HL-60/S4 (cell line): ENCODE measurements around the gene SINHCAF.

ENCODE experiments used
- in situ Hi-C: fragments of 300-500 bp; cut with MboI; formaldehyde crosslinking; loops from 2 replicates; pipeline ENCODE4 v1.14.3; 2022; ENCODE audit warnings: low sequenced_read_pairs

The SINHCAF gene

DNA sequence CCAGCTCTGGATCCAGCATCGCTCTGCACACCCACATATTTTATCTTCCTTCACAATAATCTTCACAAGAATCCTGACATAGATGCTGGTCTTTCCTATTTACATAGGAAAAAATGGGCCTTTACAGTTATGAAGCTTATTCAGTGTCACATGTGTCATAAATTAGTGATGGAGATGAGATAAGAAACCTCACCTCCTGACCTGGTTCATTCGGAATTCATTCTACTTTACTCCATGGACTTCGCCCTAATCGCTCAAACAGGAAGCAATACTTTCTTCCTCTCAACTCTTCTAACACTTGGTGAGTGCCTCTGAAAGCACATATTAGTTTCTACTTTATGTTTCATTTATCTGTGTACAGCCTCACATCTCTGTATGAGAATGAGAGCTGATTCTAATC is 12.0 kb upstream of the SINHCAF start:
- in situ Hi-C loops = no loop called here

DNA sequence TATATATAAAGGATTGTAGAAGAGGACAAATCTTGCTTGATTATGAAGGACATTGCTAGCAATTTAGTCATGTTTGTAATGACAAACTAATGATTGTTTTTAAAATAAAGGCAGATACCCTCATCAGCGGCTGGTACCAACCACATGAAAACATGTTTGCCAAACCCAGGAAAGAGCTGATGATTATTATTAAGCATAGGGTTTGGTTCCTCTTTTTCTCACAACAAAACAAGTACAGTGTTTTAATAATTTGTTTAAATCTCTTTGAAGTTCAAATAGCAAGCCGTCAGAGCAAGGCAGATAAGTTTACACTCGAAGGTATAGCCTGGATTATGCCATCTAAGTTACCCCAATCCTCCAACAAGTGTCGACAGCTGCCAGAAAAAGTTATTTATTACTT is 5.3 kb upstream of the SINHCAF start:
- in situ Hi-C loops = no loop called here

DNA sequence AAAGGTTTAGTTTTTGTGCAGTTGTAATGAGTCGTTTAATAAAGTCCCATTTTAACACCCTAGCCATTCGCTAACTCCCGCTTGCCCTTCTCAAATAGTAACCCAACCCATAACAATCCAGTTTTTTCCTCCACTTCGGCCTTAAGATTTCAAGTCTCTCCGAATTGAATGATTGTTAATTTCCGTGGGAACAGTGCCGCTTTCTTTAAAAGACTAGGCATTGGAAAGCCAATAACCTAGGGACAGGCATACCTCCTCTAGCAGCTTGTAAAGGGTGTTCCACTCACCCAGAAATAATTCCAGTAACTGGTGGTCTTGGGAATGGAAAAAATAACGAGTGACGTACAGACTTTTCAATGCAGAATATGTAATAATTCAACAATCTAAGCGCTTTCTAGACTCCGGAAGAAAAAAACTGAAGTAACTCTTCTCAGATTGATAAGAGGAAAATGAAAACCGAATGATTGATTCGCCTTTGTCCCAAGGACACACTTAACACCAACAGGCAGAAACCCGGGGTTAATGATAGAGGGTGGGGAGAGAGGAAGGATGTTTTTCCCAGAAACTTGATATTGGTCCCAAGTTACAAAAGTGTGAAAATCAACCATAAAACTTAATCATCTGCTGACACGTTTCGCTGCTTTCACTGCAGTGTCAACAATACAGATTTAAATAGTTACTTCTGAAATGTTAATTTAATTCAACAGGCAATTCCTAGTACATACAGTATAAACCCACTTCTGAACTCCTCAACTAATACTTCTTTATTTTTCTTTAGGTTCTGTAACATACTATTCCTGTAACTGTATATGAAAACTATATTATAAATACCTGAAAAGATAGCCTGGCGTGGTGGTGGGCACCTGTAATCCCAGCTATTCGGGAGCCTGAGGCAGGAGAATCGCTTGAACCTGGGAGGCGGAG is 1.0 kb upstream of the SINHCAF start:
- in situ Hi-C loops = no loop called here

DNA sequence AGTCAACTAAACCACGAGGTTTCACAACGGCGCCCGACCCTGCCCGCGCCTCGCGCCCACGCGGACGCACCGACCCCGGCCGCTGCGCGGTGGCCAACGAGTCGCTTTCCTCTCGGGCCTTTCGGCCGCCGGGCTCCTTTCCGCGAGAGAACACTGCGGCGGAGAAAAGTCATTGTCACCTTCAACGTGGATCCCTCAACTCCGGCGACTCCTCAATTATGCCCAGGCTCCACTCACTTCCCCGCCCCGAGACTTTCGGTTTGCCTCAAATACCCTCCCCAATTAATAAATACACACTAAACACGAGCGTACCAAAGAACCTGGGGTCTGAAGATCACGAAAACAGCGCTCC is 450 bp downstream of the SINHCAF start:
- in situ Hi-C loops = no loop called here

DNA sequence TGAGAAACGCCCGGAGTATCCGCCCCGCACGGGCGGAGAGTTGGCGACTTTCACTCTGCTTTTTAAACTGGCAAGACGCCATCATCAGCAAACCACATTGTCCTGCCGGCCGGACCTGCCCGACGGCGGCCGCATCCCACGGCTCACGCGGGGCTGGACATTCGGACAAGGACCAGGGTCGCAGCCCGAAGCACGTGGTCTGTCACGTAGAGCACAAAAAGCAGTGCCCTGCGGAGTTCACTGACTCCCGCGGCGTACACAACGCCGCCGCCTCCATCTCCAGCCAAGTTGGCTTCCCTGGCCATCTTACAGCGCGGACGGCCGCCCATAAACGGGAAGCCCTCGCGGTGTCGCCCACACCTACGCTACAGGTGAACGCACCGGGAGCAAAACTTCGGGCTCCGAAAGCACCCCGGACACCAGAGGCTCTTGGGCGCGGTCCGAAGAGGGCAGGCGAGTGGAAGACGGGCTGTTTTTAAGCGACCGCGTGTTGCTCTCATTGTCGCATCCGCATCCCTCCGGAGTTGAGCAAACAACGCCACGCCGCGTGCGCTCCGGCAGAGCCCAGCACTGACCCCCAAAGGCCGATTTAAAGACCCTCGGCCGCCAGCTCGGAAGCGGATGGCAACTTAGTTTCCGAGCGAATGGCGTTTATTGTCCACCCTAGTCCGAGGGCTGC is 966 bp downstream of the SINHCAF start:
- in situ Hi-C loops = no loop called here

DNA sequence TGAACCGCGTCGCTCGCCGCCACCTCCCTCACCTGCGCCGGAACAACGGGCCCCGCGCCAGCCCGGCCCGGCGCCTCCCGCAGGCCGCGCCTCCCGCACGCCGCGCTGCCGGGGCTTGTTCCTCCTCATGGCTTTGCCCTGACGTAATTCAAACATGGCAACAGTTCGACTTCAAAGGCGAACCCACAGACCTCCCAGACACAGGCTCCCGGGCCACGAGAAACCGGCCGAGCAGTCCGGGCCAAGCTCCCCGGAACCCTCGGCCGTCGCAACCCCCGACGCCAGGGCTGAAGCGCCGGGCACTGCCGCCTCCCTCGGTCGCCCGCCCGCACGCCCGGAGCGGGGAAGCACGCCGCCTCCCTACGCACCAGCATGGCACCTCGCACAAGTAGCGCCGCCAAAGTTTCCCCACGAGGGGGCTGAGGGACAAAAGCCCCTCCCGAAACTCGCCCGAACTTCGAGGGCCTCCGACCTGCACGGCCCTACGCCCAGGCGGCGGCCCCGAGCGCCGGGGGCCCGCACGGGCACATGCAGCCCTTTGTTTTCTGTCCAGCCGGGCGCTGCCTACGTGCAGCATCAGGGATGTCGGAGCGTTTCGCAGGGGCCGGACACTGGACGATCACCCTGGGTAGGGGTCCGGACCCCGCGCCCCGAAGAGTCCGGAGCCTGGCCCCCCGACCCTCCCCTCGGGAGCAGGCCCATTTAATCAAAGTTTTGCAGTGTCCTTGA is 1.7 kb downstream of the SINHCAF start:
- in situ Hi-C loops = no loop called here

DNA sequence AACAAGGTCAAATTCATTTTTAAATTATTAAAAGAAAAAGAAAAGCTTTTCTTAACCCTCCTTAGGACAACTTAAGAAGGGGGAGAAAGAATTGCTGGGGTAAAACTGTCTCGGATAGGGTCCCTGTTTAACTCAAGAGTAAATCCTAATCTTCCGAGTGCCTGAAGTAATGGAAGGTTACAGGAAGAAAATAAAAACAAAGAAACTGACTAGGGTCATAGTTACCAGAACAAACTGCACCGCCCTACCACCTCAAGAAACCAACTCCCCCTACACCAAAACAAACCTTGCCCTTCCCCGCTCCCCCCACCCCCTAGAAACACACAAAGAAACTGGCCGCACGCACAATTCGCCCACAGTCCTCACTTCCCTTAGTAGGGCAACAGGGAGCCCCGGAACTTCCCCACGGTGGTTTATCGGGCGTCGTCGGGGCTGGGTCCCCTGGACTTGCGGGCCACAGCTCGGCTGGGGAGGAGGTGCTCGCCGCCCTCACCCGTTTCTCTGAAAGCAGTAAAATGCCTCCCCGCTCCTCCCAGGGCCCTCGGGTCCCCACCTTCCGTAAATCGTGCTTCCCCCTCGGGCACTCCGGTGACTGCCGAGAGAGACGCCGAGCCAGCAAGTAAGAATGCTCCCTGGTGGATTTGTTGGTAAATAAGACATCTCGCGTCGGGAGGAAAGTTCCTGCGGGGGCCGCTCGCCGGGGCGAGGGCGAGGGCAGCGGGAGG is 2.4 kb downstream of the SINHCAF start:
- in situ Hi-C loops = no loop called here

DNA sequence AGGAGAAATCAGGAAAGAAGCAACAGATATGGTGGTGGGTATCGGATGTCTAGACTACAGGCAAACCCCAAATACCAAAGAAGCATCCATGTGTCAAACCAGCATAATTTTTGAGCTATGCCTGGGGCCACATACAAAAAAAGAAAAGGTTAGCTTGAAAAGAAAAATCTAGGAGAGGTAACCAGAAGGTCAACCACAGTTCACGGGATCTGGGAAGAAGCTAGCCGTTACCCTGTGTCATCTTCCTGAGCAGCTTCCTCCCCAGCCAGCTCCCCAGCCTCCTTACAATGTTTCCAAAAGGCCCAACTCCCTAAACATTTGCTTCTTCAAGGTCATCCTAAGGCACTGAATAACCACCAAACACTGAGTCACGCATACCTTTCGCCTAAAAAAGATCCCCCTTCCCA is 3.1 kb downstream of the SINHCAF start:
- in situ Hi-C loops = no loop called here

DNA sequence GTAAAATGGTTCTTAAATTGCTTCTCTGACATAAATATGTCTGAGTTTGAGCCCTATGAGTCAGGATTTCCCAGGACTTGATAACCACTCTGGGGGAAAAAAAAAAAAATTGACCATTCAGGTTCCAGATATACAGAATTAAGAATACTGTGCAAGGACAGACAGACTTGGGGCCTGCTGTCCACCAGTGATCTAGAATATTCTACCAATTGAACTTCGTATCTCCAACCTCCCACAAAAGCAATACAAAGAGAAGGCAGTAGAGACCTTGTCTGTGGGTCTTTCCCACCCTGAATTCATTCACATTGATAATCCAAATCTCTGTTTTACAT is 4.1 kb downstream of the SINHCAF start:
- in situ Hi-C loops = no loop called here

DNA sequence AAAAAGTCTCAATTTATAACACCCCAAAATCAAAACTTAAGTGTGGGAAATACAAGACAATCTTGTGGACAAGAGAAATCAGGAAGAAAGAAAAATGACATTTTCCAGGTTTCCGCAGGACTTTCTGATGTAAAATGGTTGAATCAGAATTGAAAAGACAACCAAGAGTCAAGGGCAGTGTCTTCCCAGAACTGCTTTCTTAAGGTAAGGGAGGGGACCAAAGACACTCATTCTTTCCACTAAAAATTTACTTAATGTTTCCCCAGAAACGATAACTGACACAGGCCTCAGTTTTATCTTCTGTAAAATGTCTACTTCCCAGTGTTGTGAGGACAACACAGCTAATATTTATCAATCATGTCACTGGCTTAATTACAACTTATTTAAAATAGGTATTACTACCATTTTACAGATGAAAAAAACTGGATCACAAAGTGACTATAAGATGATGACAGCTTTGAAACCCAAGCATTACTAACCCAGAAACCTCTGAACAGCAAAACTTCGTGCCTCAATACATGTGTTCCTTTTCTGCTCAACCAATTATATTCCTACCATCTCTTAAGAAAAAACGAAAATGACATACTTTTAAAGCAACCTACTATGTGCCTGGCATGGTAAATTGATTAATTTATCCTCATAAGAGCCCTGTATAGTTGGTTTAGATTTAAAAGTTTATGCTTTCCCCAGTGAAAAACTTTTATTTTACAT is 4.6 kb downstream of the SINHCAF start:
- in situ Hi-C loops = no loop called here

DNA sequence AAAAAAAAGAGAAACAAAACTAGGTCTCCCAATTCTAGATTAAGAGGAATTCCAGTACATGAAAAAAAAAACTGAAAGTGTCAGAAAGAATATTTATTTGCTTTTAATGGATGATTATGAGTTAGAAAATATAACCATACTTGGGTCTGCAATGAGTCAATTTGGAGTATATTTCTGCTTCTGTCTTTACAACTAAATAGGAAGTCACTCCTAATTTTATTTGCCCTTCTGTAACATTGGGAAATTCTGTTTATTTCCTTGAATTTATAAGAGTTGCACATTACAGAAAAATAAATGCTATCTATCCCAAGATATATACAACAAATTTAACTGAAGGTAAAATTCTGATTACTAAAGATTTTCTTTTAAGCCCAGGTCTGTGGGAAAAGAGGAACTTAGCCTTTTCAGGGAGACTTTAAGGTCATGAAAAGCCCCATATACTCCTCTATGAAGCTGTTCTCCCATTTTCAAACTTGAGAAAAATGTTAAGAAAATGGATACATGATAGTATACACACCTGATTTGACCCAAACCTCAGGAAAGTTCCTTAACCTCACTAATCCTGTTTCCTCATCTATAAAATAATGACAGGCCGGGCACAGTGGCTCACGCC is 7.2 kb downstream of the SINHCAF start:
- in situ Hi-C loops = no loop called here

DNA sequence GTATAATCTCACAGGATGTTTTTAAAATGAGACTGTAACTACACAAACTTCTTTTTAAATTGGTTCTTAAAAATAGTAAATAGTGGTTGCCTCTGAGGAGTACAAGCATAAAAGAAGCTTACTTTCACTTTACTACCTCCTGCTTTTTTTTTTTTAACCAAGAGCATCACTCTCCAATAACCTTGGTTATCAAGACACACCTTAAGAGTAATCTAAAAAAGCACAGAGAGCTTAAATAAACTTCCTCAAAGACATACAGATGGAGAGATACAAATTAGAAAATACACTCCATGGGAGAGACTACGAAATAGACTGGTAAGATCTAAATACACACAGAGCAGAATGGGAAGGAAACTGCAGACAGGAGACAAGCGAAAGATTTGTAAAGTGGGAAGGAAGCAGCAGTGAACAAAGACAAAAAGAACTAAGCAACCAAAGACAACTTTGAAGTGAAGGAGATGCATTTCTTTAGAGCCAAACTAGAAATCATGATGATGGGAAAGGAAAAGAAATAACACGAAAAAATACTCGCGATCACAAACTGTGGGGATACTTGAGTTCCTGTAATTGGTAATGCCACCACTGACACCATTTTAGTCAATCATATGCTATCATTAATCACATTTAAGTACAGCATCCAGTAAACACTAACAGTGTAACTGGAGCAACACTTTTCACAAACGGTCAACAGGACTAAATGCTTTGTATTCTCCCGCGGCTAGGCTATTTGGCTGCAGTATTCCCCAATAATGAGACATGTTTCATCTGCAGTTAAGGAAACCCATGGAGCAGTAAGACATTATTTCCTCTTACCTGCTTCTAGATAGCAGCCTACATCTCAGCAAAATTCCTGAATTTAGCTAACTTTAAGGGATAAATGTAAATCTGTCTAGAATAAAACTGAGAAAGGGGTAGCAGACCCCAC is 8.2 kb downstream of the SINHCAF start:
- in situ Hi-C loops = no loop called here

DNA sequence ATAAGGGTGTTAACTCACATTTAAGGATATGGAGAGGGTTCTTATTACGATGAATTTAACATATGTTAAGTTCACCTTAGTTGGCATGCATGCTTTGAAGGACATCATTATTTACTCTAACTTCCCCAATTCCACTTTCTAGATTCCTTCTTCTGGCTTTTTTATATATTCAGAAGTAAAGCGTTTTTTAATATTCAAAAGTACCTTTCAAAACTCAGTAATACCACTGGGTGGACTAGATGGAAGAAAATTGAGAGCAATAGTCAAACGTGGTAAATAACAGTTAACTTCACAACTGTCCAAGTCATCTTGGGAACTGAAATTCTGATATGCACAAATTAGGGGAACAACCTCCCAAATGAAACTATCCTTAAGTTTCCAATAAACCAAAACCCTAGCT is 9.1 kb downstream of the SINHCAF start:
- in situ Hi-C loops = no loop called here

DNA sequence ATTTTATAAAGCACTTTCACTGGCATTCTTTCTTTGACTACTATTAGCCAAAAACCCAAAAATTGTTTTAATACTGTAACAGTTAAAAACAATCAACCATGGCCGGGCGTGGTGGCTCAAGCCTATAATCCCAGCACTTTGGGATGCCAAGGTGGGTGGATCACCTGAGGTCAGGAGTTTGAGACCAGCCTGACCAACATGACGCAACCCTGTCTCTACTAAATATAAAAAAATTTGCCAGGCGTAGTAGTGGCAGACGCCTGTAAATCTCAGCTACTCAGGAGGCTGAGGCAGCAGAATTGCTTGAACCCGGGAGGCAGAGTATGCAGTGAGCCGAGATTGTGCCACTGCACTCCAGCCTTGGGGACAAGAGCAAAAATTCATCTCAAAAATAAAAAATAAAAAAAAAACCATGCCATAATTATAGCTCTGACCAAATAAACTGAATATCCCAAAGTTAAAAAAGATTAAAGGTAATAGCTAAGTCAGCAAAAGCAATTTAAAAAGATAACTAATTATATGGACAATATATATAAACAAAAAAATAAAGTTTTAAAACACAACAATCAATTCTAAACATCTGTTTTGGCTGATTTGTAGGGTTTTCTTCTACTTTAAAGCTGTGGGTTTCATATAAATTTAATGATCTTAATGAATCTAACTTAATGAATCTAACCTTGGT is 10.0 kb downstream of the SINHCAF start:
- in situ Hi-C loops = no loop called here

DNA sequence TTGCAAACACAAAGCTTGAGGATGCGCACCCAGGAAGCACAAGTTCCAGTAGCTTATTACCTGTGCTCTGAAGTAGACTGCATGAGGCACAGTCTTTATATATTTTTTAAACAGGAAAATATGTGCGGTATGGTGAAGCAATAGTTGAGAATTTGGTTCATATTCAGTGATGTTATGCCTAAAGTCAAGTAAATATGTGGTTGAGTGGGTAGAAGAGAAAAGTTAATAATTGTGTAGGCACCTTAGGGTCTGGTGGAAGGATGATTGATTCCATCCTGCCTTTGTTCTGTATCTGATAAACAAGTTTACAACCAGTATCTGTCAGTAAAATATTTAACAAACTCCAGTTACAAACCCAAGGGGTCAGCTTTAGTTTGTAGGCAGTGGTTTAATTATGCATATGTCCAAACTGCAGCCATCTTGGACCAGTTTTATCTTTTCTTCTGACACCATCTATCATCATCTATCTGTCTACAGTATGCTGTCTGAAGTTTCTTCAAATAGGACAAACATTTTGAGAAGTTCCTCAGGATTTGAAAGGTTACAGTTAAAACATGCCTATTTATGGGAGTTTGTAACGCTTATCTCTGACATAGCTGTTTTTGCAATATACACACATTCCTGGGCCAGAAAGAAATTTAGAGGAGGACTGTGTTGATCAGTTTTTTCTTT is 10.8 kb downstream of the SINHCAF start:
- in situ Hi-C loops = no loop called here

DNA sequence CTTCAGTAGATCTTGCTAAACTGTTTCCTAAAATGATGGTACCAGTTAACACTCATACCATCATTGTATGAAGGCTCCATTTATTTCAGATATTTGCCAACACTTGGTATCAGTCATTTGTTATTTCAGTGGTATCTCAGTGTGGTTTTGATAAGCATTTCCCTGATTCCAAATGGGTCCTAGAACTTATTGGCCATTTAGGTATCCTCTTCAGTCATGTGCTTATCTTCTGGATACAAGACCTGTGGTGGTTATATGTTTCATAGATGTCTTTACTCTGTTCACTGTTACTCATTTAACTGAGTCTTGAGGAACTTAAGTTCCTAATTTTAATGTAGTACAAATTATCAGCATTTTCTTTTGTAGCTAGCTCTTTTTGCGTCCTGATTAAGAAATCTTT is 13.5 kb downstream of the SINHCAF start:
- in situ Hi-C loops = no loop called here

DNA sequence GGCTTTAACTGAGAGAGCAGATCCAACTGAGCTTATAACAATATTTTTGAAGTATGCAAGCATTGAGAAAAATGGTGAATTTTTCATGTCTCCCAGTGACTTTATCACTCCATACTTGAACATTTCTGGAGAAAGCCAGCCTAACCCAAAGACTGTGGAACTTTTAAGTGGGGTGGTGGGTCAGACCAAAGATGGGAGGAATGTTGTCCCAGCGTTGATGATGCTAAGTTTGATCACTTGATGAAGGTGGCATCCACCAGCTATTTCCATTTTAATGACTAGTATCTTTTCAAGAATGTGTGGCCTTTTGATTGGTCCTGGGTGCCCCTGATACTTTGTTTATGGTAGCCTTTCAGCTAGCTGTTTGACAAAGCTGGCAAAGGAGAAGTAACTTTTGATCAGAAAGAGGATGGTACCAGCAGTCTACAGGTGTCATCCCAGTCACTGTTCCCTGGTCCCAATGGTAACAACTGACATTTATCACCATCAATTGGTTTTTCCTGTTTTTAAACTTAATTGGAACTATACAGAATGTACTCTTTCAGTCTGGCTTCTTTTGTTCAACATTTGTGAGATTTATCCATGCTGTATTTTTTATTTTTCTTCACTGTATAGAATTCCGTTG is 14.2 kb downstream of the SINHCAF start:
- in situ Hi-C loops = no loop called here

DNA sequence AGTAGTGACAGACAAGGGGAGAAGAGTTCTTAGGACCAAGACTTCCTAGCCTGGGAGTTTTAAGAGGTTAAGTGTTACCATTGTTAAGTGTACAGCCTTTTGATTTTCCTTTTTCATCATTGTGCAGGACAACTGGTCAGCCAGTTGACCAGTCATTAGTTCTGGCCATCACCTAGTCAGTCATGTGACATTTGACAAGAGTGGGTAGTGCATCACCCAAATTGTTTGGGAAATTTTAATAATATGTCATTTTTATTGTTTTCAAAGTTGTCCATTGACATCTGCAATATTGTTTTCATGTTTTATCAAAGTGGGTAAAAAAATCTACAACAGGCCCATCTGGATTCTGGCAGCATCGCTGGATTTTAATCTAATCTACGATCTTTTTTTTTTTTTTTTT is 15.5 kb downstream of the SINHCAF start:
- in situ Hi-C loops = no loop called here
